ENCODE data around the gene PREX1. TPM values are rescaled to one million over a fixed set of nuclear protein-coding genes. Genes with fewer than 3 reads are reported as not detected.

The PREX1 gene
- total RNA-seq, 1 experiment from 2014 or later = 11.1 TPM

DNA sequence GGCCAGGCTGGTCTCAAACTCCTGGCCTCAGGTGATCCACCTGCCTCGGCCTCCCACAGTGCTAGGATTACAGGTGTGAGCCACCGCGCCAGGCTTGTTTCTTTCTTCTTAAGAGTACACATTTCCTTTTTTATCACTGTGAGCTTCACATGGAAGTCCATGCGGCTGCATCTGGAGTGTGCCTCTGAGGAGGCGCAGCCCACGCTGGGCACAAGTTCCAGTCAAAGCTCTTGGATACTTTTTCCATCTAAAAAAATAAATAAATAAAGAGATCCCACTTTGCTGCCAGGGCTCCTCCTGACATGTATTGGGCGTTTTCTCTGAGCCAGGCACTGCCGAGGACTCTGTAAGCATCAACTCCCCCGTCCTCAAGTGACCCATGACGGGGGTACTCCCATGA lies 123.0 kb downstream of the PREX1 start:
- DNase-seq (ENCODE audit: low read depth) = no peak

DNA sequence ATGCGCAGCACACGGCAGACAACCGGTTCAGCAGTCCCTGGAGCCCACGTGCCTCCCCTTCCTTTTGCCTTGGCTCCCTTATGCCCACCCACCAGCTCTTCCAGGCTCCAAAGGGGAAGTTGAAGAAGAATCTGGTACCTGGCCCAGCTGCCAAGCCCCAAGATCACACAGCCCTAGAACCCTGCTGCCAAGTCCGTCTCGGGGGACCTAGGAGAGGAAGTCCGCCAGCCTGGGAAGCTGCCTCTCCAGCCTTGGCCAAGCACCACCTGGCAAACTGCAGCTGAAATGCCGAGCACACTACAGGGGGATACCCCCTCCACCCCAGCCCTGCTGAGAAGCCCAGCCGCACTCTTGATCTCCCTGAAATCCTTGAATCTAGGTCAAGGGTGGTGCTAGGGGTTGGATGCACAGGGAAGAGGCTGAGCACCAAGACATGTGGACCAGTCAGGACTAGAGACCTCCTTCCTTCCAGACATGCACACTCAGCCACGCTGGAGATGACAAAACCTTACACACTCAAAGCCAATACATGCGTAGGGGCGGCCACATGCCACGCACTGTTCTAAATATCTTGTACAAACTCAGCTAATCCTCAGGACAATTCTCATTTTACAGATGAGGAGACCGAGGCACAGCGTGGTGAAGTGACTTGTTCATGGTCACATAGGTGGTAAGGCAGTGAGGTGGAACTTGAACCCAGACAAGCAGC lies 124.1 kb downstream of the PREX1 start:
- no peak for DNase-seq (ENCODE audit: low read depth)

GRCh38 chr20:48703107-48703506 lies 124.7 kb downstream of the PREX1 start:
- DNase-seq (ENCODE audit: low read depth) = no peak

DNA sequence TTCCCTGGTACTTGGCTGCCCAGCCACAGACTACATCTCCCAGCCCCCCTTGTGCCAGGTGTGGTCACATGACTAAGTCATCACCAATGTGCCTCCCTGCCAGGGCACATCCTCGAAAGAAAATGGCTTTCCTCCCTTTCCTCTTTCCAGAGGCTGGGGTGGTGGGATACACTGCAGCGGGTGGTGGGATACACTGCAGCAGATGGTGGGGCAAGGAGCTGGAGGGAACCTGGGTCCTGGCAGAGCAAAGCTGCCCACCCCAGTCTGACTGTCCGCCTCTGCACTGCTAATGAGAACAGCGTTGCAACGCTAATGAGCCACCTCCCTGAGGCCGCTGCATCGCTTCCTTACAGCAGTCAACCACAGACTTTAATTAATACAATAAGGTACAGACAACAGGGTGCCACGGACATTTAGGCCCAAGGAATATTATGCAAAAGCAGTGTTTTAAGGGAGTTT lies 125.3 kb downstream of the PREX1 start:
- DNase-seq (ENCODE audit: low read depth) = no peak

GRCh38 chr20:48701702-48702101 lies 126.1 kb downstream of the PREX1 start:
- no peak for DNase-seq (ENCODE audit: low read depth)

DNA sequence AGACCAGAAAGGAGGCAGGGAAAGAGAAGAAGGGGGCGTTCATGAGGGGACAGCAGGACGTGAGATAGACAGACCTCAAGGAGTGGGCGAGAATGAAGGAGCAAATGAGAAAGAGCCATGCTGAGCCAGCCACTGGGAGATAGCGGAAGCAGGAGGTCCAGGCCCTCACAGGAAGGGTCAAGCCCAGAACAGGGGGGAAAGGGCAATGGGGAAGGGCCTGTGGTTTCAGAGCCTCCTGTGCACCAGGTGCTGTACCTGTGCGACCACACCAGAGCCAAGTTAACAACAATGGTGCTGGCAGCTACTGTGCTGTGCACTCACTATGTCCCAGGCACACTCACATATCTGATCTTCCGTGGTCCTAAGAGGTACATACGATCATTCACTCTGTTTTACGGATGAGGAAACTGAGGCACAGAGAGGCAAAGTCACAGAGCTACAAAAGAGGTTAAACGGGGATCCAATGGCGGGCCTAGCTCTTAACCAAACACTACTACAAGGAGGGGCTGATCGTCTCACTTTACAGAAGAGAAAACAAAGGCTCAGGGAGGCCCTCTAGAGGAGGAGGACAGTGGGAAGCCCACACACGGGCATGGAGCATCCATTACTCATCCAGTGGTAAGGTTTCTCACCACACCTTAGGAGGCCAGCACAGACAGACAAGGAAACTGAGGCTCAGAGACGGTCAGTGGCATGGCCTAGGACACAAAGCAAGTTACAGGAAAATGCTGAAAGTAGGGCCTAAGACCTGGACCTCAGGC lies 129.1 kb downstream of the PREX1 start:
- DNase-seq (ENCODE audit: low read depth) = peak; percentile 10

GRCh38 chr20:48697845-48698491 lies 129.8 kb downstream of the PREX1 start:
- DNase-seq (ENCODE audit: low read depth) = peak; percentile 60

DNA sequence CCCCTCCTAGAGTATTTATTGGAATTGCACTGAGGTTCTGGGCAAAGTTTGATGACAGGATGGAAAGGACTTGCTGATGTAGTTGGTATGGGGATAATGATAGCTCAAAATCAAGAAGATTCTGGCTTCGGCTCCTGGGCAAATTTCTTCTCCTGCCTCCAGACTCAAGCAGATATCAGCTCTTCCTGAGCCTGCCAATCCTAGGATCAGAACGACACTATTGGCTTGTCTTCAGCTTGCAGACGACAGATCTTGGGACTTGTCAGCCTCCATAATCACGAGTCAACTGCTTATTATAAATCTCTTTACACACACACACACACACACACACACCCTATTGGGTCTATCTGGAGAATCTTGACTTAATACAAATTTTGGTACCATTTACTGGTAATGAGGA lies 131.1 kb downstream of the PREX1 start:
- DNase-seq (ENCODE audit: low read depth) = no peak

DNA sequence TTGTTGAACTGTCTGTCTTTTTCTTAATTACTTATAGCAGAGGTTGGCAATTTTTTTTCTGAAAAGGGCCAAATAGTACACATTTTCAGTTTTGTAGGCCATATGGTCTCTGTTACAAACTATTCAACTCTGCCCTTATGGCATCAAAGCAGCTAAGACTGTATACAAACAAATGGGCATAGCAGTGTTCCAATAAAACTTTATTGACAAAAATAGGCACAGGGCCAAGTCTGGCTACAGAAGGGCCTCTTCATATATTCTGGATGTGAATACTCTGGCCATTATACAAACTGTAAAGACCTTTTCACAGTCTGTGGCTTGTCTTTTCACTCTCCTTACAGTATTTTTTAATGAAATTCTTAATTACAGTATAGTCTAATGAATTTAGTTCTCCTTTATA lies 132.1 kb downstream of the PREX1 start:
- DNase-seq (ENCODE audit: low read depth) = no peak

- no peak for DNase-seq (ENCODE audit: low read depth)
These were observed 132.5 kb downstream of the PREX1 start for GRCh38 chr20:48695255-48695654.

- DNase-seq (ENCODE audit: low read depth) = no peak
These were observed 133.4 kb downstream of the PREX1 start for GRCh38 chr20:48694381-48694865.

- DNase-seq (ENCODE audit: low read depth) = no peak
These were observed 136.3 kb downstream of the PREX1 start for GRCh38 chr20:48691523-48691922.

DNA sequence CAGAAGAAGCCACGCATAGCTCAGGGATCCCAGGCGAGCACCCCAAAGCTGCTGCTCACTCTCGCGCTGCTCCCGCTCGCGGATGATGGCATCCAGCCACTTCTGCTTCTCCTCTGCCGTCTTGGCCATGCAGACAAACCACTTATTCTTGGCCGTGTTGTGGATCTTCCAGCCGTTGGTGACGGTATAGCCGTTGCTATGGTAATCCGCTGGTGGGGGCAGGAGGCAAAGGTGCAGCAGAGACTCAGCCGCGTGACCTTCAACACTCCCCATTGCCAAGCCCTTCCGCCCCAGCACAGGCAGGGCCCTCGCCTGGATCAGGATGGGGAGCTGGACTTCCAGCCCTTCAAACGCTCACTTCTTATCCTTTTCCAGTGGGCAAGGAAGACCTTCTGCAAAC lies 136.9 kb downstream of the PREX1 start:
- peak; percentile 27 for DNase-seq (ENCODE audit: low read depth)

GRCh38 chr20:48689874-48690571 lies 137.8 kb downstream of the PREX1 start:
- no peak for DNase-seq (ENCODE audit: low read depth)

GRCh38 chr20:48689388-48689787 lies 138.4 kb downstream of the PREX1 start:
- DNase-seq (ENCODE audit: low read depth) = no peak

- no peak for DNase-seq (ENCODE audit: low read depth)
These were observed 139.2 kb downstream of the PREX1 start for GRCh38 chr20:48688579-48688978.

GRCh38 chr20:48687117-48687800 lies 140.5 kb downstream of the PREX1 start:
- DNase-seq (ENCODE audit: low read depth) = no peak

DNA sequence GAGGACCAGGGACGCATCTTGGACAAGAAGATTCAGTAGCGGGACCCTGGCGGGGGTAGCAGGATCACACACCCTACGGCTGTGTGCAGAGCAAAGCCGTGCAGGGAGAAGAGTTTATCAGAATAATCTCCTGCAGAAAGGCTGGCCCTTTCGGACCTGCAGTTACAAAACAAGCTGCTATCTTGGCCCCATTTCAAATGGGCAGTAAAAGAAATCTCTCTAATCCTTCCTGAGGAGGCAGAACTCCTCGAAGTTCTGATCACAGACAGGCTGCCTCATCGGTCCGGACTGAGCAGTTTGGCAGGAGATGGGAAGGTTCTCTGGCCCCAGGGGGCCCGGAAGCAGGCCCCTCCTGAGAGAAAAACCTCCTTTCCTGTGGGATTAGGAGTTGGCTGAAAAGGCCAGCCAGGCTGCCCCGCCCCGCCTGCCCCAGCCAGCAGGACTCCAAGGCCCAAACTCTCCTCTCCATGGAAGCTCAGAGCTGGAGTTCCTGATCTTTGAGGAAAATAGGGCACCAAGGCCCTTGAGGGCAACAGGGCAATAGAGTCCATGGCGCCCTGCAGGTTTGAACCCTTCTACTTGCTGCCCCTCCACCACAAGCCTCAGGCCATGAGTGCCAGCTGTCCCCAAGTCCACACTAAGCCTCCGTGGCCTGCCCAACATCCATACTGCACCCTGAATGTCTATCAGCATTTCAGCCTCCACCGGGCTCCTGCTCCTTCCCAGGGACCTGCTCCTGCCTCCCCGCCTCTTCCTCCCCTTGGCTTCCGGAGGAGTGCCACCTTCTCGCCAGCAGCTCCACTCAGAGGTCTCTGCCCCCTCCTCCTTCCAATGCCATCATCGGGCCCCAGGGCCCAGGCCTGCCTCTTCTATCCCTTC lies 141.3 kb downstream of the PREX1 start:
- DNase-seq (ENCODE audit: low read depth) = no peak

DNA sequence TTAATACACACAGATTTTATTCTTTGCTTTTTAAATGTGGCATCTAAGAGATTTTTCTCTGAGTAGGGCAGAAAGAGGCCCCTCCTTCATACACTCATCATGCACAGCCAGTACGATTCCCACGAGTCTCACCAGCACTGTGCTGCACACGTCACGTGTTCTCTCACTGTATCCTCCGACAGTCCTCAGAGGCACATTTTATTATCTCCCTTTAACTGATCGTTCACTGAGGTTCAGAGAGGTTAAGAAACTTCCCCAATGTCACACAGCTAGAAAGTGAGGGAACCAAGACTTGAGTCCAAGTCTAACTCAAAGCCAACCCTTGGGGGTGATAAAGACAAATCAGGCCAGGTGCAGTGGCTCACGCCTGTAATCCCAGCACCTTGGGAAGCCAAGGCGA lies 142.5 kb downstream of the PREX1 start:
- no peak for DNase-seq (ENCODE audit: low read depth)

- DNase-seq (ENCODE audit: low read depth) = no peak
These were observed 143.2 kb downstream of the PREX1 start for GRCh38 chr20:48684501-48685041.
